NCI-H526 treated with DMSO at 0.1 percent for 48 hours (cell line): ENCODE measurements around the gene SLCO4A1.

Source experiments
- DNase-seq: peaks from one replicate; lab custom pipeline; 2025; lab: John Stamatoyannopoulos, UW

SLCO4A1 gene

GRCh38 chr20:62686869-62687830 lies 44.8 kb downstream of the SLCO4A1 start:
- no peak for DNase-seq

- no peak for DNase-seq
Observed at GRCh38 chr20:62688083-62688482, 45.8 kb downstream of the SLCO4A1 start.

GRCh38 chr20:62688855-62689460 lies 46.7 kb downstream of the SLCO4A1 start:
- no peak for DNase-seq

- no peak for DNase-seq
Observed at GRCh38 chr20:62689861-62690260, 47.6 kb downstream of the SLCO4A1 start.

GRCh38 chr20:62690261-62690820 lies 48.0 kb downstream of the SLCO4A1 start:
- no peak for DNase-seq

- no peak for DNase-seq
Observed at GRCh38 chr20:62691487-62691886, 49.2 kb downstream of the SLCO4A1 start.

- DNase-seq = no peak
Observed at GRCh38 chr20:62692176-62692575, 49.9 kb downstream of the SLCO4A1 start.

GRCh38 chr20:62692801-62693523 lies 50.7 kb downstream of the SLCO4A1 start:
- DNase-seq = no peak

GRCh38 chr20:62693524-62693922 lies 51.2 kb downstream of the SLCO4A1 start:
- DNase-seq = no peak

GRCh38 chr20:62694106-62694505 lies 51.8 kb downstream of the SLCO4A1 start:
- no peak for DNase-seq

GRCh38 chr20:62694868-62695267 lies 52.6 kb downstream of the SLCO4A1 start:
- DNase-seq = peak; percentile 42

GRCh38 chr20:62695448-62696414 lies 53.4 kb downstream of the SLCO4A1 start:
- no peak for DNase-seq

- peak; percentile 34 for DNase-seq
Observed at GRCh38 chr20:62696434-62696957, 54.2 kb downstream of the SLCO4A1 start.

- DNase-seq = no peak
Observed at GRCh38 chr20:62696989-62697388, 54.7 kb downstream of the SLCO4A1 start.

- peak; percentile 79 for DNase-seq
Observed at GRCh38 chr20:62697468-62697912, 55.2 kb downstream of the SLCO4A1 start.

GRCh38 chr20:62698231-62698630 lies 55.9 kb downstream of the SLCO4A1 start:
- DNase-seq = no peak

GRCh38 chr20:62699296-62699695 lies 57.0 kb downstream of the SLCO4A1 start:
- DNase-seq = no peak

GRCh38 chr20:62699741-62700140 lies 57.4 kb downstream of the SLCO4A1 start:
- DNase-seq = no peak

GRCh38 chr20:62700261-62700930 lies 58.1 kb downstream of the SLCO4A1 start:
- no peak for DNase-seq
